Activated CD8-positive, alpha-beta T cell treated with anti-CD3 and anti-CD28 coated beads for 36 hours (primary cell): ENCODE results near the gene NRL. TPM values are rescaled to one million over a fixed set of nuclear protein-coding genes. Genes with fewer than 3 reads are reported as not detected.

Source experiments
- ATAC-seq: fragments of 200-7000 bp; cut with Tn5 transposase; one replicate; pipeline ENCODE4 v1.10.0; 2021; ENCODE audit warnings: mild to moderate bottlenecking, moderate library complexity
- CTCF ChIA-PET: fragments of 350-600 bp; sonication (Branson Sonifier 250); formaldehyde crosslinking; loops from one replicate; lab custom pipeline; 2021; ENCODE audit warnings: antibody characterized with exemption; lab: Charles Lee
- POLR2A ChIA-PET: fragments of 350-600 bp; sonication (Branson Sonifier 250); formaldehyde crosslinking; loops from one replicate; lab custom pipeline; 2021; ENCODE audit warnings: antibody characterized with exemption; lab: Charles Lee
- DNase-seq: peaks from one replicate; pipeline ENCODE4 v3.0.0-alpha.2; 2020
- H3K27ac Mint-ChIP-seq: one replicate; pipeline ENCODE4 v1.8.0; 2021; ENCODE audit warnings: mild to moderate bottlenecking, mixed read lengths
- H3K27me3 Mint-ChIP-seq: one replicate; pipeline ENCODE4 v1.8.0; 2021; ENCODE audit warnings: mixed read lengths
- H3K36me3 Mint-ChIP-seq: one replicate; pipeline ENCODE4 v1.8.0; 2021; ENCODE audit warnings: low read depth, mixed read lengths
- H3K4me1 Mint-ChIP-seq: one replicate; pipeline ENCODE4 v1.8.0; 2021; ENCODE audit warnings: low read depth, mixed read lengths
- H3K4me3 Mint-ChIP-seq: one replicate; pipeline ENCODE4 v1.8.0; 2021; ENCODE audit warnings: mild to moderate bottlenecking, moderate library complexity, mixed read lengths
- H3K9me3 Mint-ChIP-seq: one replicate; pipeline ENCODE4 v1.8.0; 2021; ENCODE audit warnings: mixed read lengths
- intact Hi-C: fragments of 100-400 bp; cut with micrococcal nuclease; formaldehyde crosslinking; loops from one replicate; pipeline ENCODE4 v1.10.0; 2022
- total RNA-seq, 2 experiments: library from RNA; stranded (reverse); gene quantifications; one replicate each; pipeline ENCODE4 v1.2.3, GENCODE V29; 2021
- TF ChIP-seq, protein P1 (sequence below): fragments of 200-600 bp; IDR thresholded peaks from one replicate; pipeline ENCODE4 v1.8.0; 2022; ENCODE audit warnings: antibody characterized with exemption, mild to moderate bottlenecking

Gene NRL
- total RNA-seq, 2 experiments from 2014 or later = 1.8 to 2.5 TPM

DNA sequence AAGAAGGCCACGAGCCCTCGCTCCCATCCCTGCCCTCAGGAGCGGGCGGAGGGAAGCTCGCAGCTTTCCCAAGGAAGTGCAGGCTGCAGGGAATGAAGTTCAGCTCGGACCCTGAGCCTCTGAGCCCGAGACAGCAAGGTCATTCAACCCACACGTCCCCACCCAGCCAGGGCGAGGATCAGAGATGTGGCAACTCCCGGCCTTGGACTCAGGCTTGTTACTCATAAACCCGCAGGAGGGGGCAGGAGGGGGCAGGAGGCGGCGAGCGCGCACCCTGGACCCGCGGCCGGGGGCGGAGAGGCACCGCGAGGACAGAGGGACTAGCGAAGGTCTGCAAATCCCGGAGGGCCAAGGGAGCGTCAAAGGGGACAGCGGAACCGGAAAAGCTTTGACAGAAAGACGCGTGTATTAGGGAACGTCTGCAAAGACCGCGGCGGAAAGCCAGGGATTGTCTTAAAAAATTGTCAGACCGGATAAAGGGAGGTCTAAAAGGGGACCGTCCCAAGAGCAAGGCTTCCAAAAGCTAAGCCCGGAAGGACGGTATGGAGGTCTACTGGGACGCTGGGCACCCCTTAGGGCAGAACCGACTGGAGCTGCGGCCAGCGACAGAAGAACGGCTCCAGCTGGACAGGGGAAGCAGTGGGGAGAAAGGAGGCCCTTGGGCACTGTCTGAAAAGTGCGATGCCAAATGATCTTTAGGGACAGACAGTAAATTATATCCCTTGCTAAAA is 783 bp downstream of the NRL start:
- DNase-seq = peak; percentile 93
- H3K27ac Mint-ChIP-seq = peak overlapping the region; percentile 99
- H3K4me3 Mint-ChIP-seq = peak overlapping the region; percentile 98
- peaks cover 23% of the 10 kb centered on the region for H3K4me1 Mint-ChIP-seq
- peak; percentile 45 for ATAC-seq
- CTCF ChIA-PET = interaction anchor here (0.8 to 6.0 kb wide), 17 partner anchors 9 to 482 kb away, joined by 3 to 37 read pairs (median 6); partner anchors contain the start of genes CIDEB, EMC9, FITM1 and IRF9
- no peaks in the 10 kb centered on the region for H3K9me3 Mint-ChIP-seq
- peaks cover 23% of the 10 kb centered on the region for H3K36me3 Mint-ChIP-seq
- POLR2A ChIA-PET = interaction anchor here (0.6 to 7.0 kb wide), 22 partner anchors 9 to 126 kb away, joined by 3 to 62 read pairs (median 6); partner anchors contain the start of genes DHRS4L2, EMC9, FITM1 and GMPR2
- intact Hi-C loops = loop anchor here (2.0 kb wide), 1 partner anchor 27 kb away; the partner anchor contains the start of gene EMC9
- TF ChIP-seq, protein P1, sequence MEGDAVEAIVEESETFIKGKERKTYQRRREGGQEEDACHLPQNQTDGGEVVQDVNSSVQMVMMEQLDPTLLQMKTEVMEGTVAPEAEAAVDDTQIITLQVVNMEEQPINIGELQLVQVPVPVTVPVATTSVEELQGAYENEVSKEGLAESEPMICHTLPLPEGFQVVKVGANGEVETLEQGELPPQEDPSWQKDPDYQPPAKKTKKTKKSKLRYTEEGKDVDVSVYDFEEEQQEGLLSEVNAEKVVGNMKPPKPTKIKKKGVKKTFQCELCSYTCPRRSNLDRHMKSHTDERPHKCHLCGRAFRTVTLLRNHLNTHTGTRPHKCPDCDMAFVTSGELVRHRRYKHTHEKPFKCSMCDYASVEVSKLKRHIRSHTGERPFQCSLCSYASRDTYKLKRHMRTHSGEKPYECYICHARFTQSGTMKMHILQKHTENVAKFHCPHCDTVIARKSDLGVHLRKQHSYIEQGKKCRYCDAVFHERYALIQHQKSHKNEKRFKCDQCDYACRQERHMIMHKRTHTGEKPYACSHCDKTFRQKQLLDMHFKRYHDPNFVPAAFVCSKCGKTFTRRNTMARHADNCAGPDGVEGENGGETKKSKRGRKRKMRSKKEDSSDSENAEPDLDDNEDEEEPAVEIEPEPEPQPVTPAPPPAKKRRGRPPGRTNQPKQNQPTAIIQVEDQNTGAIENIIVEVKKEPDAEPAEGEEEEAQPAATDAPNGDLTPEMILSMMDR = no peak
- H3K27me3 Mint-ChIP-seq = no peaks in the 10 kb centered on the region

DNA sequence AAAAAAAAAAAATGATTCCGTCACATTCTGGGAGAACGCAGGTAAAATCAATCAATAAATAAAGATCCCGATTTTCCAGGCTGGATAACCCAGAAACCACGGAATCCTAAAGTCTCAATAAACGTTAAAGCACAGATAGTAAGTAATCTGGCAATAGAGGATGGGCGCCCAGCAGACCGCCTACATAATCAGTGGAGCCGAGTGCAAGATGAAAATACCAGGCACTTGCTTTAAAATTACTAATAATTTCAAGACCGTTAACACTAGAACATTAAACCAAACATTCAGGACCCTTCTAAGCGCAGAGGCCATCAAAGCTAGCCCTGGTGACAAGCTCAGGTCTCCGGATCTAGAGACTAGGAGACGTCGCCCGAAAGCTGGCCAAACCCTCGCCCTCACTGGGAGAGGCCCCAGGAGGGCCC is 1.4 kb downstream of the NRL start:
- TF ChIP-seq, protein P1 = no peak
- POLR2A ChIA-PET = interaction anchor here (0.9 to 7.0 kb wide), 17 partner anchors 9 to 125 kb away, joined by 3 to 62 read pairs (median 11); partner anchors contain the start of genes DHRS4L2, EMC9, FITM1 and GMPR2
- DNase-seq (no peak), ATAC-seq (no peak)
- H3K27ac Mint-ChIP-seq = peak overlapping the region; percentile 99
- peaks cover 18% of the 10 kb centered on the region for H3K36me3 Mint-ChIP-seq
- H3K4me3 Mint-ChIP-seq = peak overlapping the region; percentile 98
- H3K4me1 Mint-ChIP-seq = peaks cover 28% of the 10 kb centered on the region
- H3K27me3 Mint-ChIP-seq = no peaks in the 10 kb centered on the region
- intact Hi-C loops = no loop called here
- CTCF ChIA-PET = interaction anchor here (1.2 to 6.0 kb wide), 11 partner anchors 18 to 481 kb away, joined by 4 to 37 read pairs (median 9); partner anchors contain the start of genes EMC9, FITM1, IRF9 and PCK2
- no peaks in the 10 kb centered on the region for H3K9me3 Mint-ChIP-seq

DNA sequence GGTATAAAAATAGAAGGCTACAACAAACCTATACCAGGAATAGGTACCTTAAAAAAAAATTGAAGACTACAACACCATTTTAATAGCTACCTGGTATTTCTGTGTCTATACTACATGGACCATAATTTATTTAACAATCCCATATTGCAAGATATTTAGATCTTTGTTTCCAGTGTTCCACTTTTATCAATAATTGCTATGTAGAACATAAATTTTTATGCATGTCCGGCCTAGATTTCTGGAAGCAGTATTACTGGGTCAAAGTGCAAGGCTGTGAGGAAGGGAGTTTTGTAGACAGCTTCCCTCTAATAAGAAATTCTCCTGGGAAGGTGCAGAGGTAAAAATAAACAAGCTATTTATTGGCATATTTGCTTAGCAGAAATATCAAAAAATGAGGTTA is 4.2 kb downstream of the NRL start:
- Mint-ChIP-seq H3K9me3 (no peaks in the 10 kb centered on the region), H3K36me3 (peaks cover 4% of the 10 kb centered on the region), H3K4me1 (peaks cover 23% of the 10 kb centered on the region), H3K27me3 (no peaks in the 10 kb centered on the region), H3K27ac (no peak overlapping the region), H3K4me3 (no peak overlapping the region)
- TF ChIP-seq, protein P1 = no peak
- POLR2A ChIA-PET = interaction anchor here (1.3 to 9.1 kb wide), 5 partner anchors 15 to 54 kb away, joined by 5 to 80 read pairs (median 6); partner anchors contain the start of genes EMC9 and PCK2
- DNase-seq = no peak
- ATAC-seq = no peak
- CTCF ChIA-PET = interaction anchor here (0.9 to 10.8 kb wide), 10 partner anchors 16 to 78 kb away, joined by 3 to 218 read pairs (median 12); partner anchors contain the start of genes CARMIL3, EMC9, IPO4 and IRF9
- intact Hi-C loops = no loop called here

DNA sequence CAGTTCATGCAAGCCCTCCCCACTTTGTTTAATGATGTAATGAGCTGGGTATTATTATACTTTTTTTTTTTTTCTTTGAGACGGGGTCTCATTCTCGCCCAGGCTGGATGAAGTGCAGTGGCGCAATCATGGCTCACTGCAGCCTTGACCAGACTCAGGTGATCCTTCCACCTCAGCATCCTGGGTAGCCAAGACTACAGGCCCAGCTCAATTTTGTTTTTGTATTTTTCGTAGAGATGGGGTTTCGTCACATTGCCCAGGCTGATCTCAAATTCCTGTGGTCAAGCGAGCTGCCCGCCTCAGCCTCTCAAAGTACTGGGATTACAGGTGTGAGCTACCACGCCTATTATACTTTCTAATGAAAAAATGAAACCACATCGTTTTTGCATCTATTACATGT is 4.7 kb downstream of the NRL start:
- peaks cover 20% of the 10 kb centered on the region for H3K4me1 Mint-ChIP-seq
- H3K9me3 Mint-ChIP-seq = no peaks in the 10 kb centered on the region
- ATAC-seq (no peak), DNase-seq (no peak)
- H3K36me3 Mint-ChIP-seq = peaks cover 4% of the 10 kb centered on the region
- no peak overlapping the region for H3K4me3 Mint-ChIP-seq
- TF ChIP-seq, protein P1 = no peak
- ChIA-PET CTCF (interaction anchor here (0.8 to 10.8 kb wide), 12 partner anchors 15 to 79 kb away, joined by 3 to 218 read pairs (median 7); partner anchors contain the start of genes CARMIL3, EMC9, IPO4 and IRF9), POLR2A (interaction anchor here (0.8 to 9.1 kb wide), 6 partner anchors 15 to 53 kb away, joined by 3 to 80 read pairs (median 6); partner anchors contain the start of genes EMC9 and PCK2)
- peak overlapping the region; percentile 68 for H3K27ac Mint-ChIP-seq
- intact Hi-C loops = no loop called here
- H3K27me3 Mint-ChIP-seq = no peaks in the 10 kb centered on the region
